Suprapubic skin (tissue), 4 donors: ENCODE results near the gene ZNF182.

Experiments used
- EP300 ChIP-seq: sonication (generic); formaldehyde crosslinking; IDR thresholded peaks from one replicate; pipeline ENCODE4 v1.6.1; 2017; ENCODE audit warnings: antibody characterized with exemption
- POLR2A ChIP-seq, 2 donors: fragments of 450-650 bp; IDR thresholded peaks; one replicate each; pipeline ENCODE4 v1.6.1; 2017; ENCODE audit warnings: antibody characterized with exemption in 2 of 2, mild to moderate bottlenecking in 2 of 2, moderate library complexity in 2 of 2
- POLR2AphosphoS5 ChIP-seq, 3 donors: sonication (generic); formaldehyde crosslinking; IDR thresholded peaks; one replicate each; pipeline ENCODE4 v1.6.1; 2017; ENCODE audit warnings: antibody characterized with exemption in 3 of 3
- TF ChIP-seq, protein P1 (sequence below), 2 donors: fragments of 200-600 bp in 1 of 2; fragments of 450-650 bp in 1 of 2; sonication (generic) in 1 of 2; IDR thresholded peaks; one replicate each; pipeline ENCODE4 v1.5.1; 2016 to 2019; ENCODE audit warnings: antibody characterized with exemption in 2 of 2, mild to moderate bottlenecking in 1 of 2, moderate library complexity in 1 of 2

- no peak for TF ChIP-seq POLR2A (IDR thresholded peaks at IDR 0.05)
- TF ChIP-seq POLR2AphosphoS5 (IDR thresholded peaks at IDR 0.05), result no peak
- no peak for TF ChIP-seq EP300
- TF ChIP-seq, protein P1, sequence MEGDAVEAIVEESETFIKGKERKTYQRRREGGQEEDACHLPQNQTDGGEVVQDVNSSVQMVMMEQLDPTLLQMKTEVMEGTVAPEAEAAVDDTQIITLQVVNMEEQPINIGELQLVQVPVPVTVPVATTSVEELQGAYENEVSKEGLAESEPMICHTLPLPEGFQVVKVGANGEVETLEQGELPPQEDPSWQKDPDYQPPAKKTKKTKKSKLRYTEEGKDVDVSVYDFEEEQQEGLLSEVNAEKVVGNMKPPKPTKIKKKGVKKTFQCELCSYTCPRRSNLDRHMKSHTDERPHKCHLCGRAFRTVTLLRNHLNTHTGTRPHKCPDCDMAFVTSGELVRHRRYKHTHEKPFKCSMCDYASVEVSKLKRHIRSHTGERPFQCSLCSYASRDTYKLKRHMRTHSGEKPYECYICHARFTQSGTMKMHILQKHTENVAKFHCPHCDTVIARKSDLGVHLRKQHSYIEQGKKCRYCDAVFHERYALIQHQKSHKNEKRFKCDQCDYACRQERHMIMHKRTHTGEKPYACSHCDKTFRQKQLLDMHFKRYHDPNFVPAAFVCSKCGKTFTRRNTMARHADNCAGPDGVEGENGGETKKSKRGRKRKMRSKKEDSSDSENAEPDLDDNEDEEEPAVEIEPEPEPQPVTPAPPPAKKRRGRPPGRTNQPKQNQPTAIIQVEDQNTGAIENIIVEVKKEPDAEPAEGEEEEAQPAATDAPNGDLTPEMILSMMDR (IDR thresholded peaks at IDR 0.05), result no peak
Measured at GRCh38 chrX:48002929-48003328, 860 bp downstream of the ZNF182 start.
